BJ (cell line): ENCODE measurements around the gene CSF3. TPM values are rescaled to one million over a fixed set of nuclear protein-coding genes. Genes with fewer than 3 reads are reported as not detected.

Experiments
- CTCF ChIA-PET: fragments of 350-600 bp; formaldehyde crosslinking; extraction: SDS; loops from one replicate; lab custom pipeline; 2021; ENCODE audit warnings: antibody characterized with exemption, inconsistent platforms; lab: Yijun Ruan, JAX
- POLR2A ChIA-PET: fragments of 300-600 bp; sonication (Branson Sonifier 250); formaldehyde crosslinking; extraction: SDS; loops from one replicate; lab custom pipeline; 2021; ENCODE audit warnings: antibody characterized with exemption; lab: Charles Lee
- DNase-seq: peaks from one replicate; pipeline ENCODE4 v3.0.0-alpha.2; 2011; ENCODE audit warnings: low read depth
- H3K27me3 ChIP-seq: 2 replicates; pipeline ENCODE4 v1.6.0; 2011; ENCODE audit warnings: low read length; ENCODE audit not compliant: control insufficient read depth, insufficient read depth
- H3K36me3 ChIP-seq: 2 replicates; pipeline ENCODE4 v1.5.1; 2011; ENCODE audit warnings: low read length; ENCODE audit not compliant: control insufficient read depth, insufficient read depth
- H3K4me3 ChIP-seq: 2 replicates; pipeline ENCODE4 v1.5.1; 2011; ENCODE audit warnings: low read depth, mild to moderate bottlenecking, control low read depth, low read length
- CTCF ChIP-seq: IDR thresholded peaks from 2 replicates; pipeline ENCODE4 v1.5.1; 2011; ENCODE audit warnings: low read depth, mild to moderate bottlenecking, control low read depth, inconsistent platforms, low read length, moderate library complexity; ENCODE audit not compliant: insufficient read depth
- polyA plus RNA-seq: library from polyadenylated mRNA; depleted of rRNA; stranded (reverse); fragments of >200 nt; gene quantifications from 2 replicates; pipeline ENCODE4 v1.2.3, GENCODE V29; 2011

The CSF3 gene
- polyA plus RNA-seq, 1 experiment = not detected

GRCh38 chr17:40020146-40020545, 4.9 kb downstream of the CSF3 start:
- H3K27me3 ChIP-seq = no peaks in the 10 kb centered on the region
- CTCF ChIA-PET = interaction anchor here (1.2 to 2.9 kb wide), 4 partner anchors 9 to 56 kb away, joined by 3 to 16 read pairs (median 9); no protein-coding TSS in a partner anchor
- POLR2A ChIA-PET = no interaction called here
- no peak for DNase-seq
- H3K4me3 ChIP-seq = no peak overlapping the region
- TF ChIP-seq CTCF = no peak
- peaks cover 10% of the 10 kb centered on the region for H3K36me3 ChIP-seq

DNA sequence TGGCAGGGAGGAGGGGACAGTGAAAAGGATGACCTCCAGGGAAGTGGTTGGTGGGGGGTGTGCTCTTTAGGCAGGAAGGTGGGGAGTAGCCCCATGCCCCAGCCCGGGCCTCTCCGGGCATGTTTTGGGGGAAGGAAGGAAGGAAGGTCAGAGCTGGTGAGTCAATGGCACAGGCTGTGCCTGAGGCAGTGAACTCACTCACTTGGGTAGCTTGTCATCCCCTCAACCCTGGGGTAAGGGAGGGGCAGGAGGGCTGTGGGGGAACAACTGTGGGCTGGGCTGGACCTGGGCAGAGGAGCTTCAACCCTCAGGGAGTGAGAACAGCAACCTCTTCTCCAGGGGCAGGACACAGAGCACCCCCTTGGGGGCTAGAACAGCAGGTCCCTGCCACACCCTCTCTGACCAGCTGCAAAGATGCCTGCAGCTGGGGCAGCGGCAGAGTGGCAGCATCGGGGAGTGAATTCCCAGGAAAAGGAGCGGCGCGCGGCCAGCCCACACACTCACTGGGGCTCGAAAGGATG, 6.3 kb downstream of the CSF3 start:
- POLR2A ChIA-PET = interaction anchor here (0.7 kb wide), 1 partner anchor 69 kb away, joined by 3 read pairs; no protein-coding TSS in a partner anchor
- peak; percentile 62 for DNase-seq
- H3K4me3 ChIP-seq = no peak overlapping the region

DNA sequence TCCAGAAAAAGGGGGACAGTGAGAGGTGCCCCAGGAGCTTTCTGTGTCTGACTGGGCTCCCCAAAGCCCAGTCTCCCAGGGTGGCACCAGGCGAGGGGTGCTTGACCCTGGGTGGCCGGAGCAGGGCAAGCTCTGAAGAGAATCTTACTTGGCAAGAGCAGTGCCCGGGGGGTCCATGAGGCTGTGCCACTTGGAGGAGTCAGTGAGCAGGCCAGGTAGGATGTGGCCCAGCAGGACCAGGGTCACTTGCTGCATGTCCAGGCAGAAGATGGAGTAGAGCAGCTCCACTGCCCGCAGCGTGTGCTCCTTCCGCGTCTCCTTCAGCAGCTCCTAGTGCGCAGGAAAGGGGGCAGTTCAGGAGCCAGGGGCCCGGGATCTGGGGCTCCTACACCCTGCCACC, 7.3 kb downstream of the CSF3 start:
- CTCF ChIA-PET = interaction anchor here (0.8 to 2.9 kb wide), 10 partner anchors 9 to 400 kb away, joined by 3 to 20 read pairs (median 7); no protein-coding TSS in a partner anchor

More for the DNA sequence above, 6.3 kb downstream of the CSF3 start:
- H3K27me3 ChIP-seq = no peaks in the 10 kb centered on the region
- TF ChIP-seq CTCF = no peak
- peaks cover 11% of the 10 kb centered on the region for H3K36me3 ChIP-seq
- CTCF ChIA-PET = interaction anchor here (0.7 to 2.9 kb wide), 17 partner anchors 8 to 399 kb away, joined by 3 to 20 read pairs (median 4); partner anchors contain the start of gene PSMD3

GRCh38 chr17:40022961-40023541, 7.8 kb downstream of the CSF3 start:
- TF ChIP-seq CTCF = no peak
- Histone ChIP-seq H3K4me3 (no peak overlapping the region), H3K27me3 (no peaks in the 10 kb centered on the region), H3K36me3 (peaks cover 13% of the 10 kb centered on the region)
- ChIA-PET CTCF (interaction anchor here (0.8 to 2.9 kb wide), 7 partner anchors 13 to 162 kb away, joined by 3 to 20 read pairs (median 9); no protein-coding TSS in a partner anchor), POLR2A (no interaction called here)
- no peak for DNase-seq

More for the DNA sequence above, 7.3 kb downstream of the CSF3 start:
- no peaks in the 10 kb centered on the region for H3K27me3 ChIP-seq
- H3K4me3 ChIP-seq = no peak overlapping the region
- no peak for TF ChIP-seq CTCF
- POLR2A ChIA-PET = no interaction called here
- H3K36me3 ChIP-seq = peaks cover 13% of the 10 kb centered on the region
- DNase-seq = no peak

GRCh38 chr17:40023590-40024292, 8.5 kb downstream of the CSF3 start:
- no peak for DNase-seq
- Histone ChIP-seq H3K4me3 (no peak overlapping the region), H3K27me3 (no peaks in the 10 kb centered on the region), H3K36me3 (peaks cover 13% of the 10 kb centered on the region)
- no peak for TF ChIP-seq CTCF
- ChIA-PET CTCF (interaction anchor here (0.6 to 4.8 kb wide), 4 partner anchors 8 to 509 kb away, joined by 3 to 133 read pairs (median 37); partner anchors contain the start of gene CSF3), POLR2A (no interaction called here)
